Stimulated activated effector memory CD8-positive, alpha-beta T cell treated with anti-CD3 and anti-CD28 coated beads, Interleukin-12 subunit alpha, Interleukin-12 subunit beta, amount 100 ng/mL, for 72 hours (primary cell): ENCODE measurements around the gene MOSPD2.

Experiments
- ATAC-seq: fragments of 150-1000 bp; cut with Tn5 transposase; 2 replicates; pipeline ENCODE4 v1.10.0; 2021
- DNase-seq, 2 donors: peaks; one replicate each; pipeline ENCODE4 v3.0.0; 2021 to 2022; ENCODE audit warnings: low spot score in 2 of 2
- H3K27ac Mint-ChIP-seq: one replicate; pipeline ENCODE4 v1.8.0; 2022; ENCODE audit warnings: mild to moderate bottlenecking, mixed read lengths
- H3K36me3 Mint-ChIP-seq: one replicate; pipeline ENCODE4 v1.8.0; 2022; ENCODE audit warnings: mild to moderate bottlenecking, mixed read lengths
- H3K4me1 Mint-ChIP-seq: one replicate; pipeline ENCODE4 v1.8.0; 2022; ENCODE audit warnings: mixed read lengths
- H3K4me3 Mint-ChIP-seq: one replicate; pipeline ENCODE4 v1.8.0; 2022; ENCODE audit warnings: mild to moderate bottlenecking, mixed read lengths
- H3K9me3 Mint-ChIP-seq: one replicate; pipeline ENCODE4 v1.8.0; 2022; ENCODE audit warnings: mixed read lengths

The MOSPD2 gene

GRCh38 chrX:14932136-14932535 is 58.9 kb downstream of the MOSPD2 start:
- ATAC-seq (no peak), DNase-seq (no peak)
- H3K4me1 Mint-ChIP-seq = peaks cover 6% of the 10 kb centered on the region
- no peaks in the 10 kb centered on the region for H3K9me3 Mint-ChIP-seq
- no peak overlapping the region for H3K27ac Mint-ChIP-seq
- no peak overlapping the region for H3K4me3 Mint-ChIP-seq
- no peaks in the 10 kb centered on the region for H3K36me3 Mint-ChIP-seq

DNA sequence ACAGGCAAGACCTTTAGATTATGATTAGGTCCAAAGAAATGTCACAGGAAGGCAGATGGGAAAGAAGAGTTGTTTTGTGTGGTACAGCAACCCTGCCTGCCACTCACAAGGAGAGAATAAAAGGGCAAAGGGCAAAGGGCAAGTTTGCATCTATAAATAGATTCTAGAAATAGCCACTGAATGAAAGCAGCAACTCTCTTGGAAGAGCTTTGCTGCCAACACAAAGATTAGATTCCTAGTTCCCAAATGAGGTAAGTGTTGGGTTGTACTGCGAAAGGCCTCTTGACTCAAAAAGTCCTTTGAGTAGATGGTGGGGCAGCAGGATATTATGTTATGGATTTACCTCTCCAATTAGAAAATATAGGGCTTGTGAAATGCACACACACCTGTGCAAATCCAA is 61.2 kb downstream of the MOSPD2 start:
- no peaks in the 10 kb centered on the region for H3K9me3 Mint-ChIP-seq
- peaks cover 12% of the 10 kb centered on the region for H3K4me1 Mint-ChIP-seq
- no peak overlapping the region for H3K4me3 Mint-ChIP-seq
- no peak for ATAC-seq
- H3K27ac Mint-ChIP-seq = no peak overlapping the region
- no peaks in the 10 kb centered on the region for H3K36me3 Mint-ChIP-seq
- DNase-seq = no peak

GRCh38 chrX:14936561-14936960 is 63.3 kb downstream of the MOSPD2 start:
- H3K36me3 Mint-ChIP-seq = no peaks in the 10 kb centered on the region
- no peak for ATAC-seq
- H3K27ac Mint-ChIP-seq = no peak overlapping the region
- no peak overlapping the region for H3K4me3 Mint-ChIP-seq
- peaks cover 12% of the 10 kb centered on the region for H3K4me1 Mint-ChIP-seq
- H3K9me3 Mint-ChIP-seq = no peaks in the 10 kb centered on the region
- DNase-seq = no peak

- no peaks in the 10 kb centered on the region for H3K36me3 Mint-ChIP-seq
- no peak for ATAC-seq
- H3K4me3 Mint-ChIP-seq = no peak overlapping the region
- no peak for DNase-seq
- H3K27ac Mint-ChIP-seq = no peak overlapping the region
- no peaks in the 10 kb centered on the region for H3K9me3 Mint-ChIP-seq
- H3K4me1 Mint-ChIP-seq = peaks cover 12% of the 10 kb centered on the region
Observed at GRCh38 chrX:14939644-14940043, 66.4 kb downstream of the MOSPD2 start.

DNA sequence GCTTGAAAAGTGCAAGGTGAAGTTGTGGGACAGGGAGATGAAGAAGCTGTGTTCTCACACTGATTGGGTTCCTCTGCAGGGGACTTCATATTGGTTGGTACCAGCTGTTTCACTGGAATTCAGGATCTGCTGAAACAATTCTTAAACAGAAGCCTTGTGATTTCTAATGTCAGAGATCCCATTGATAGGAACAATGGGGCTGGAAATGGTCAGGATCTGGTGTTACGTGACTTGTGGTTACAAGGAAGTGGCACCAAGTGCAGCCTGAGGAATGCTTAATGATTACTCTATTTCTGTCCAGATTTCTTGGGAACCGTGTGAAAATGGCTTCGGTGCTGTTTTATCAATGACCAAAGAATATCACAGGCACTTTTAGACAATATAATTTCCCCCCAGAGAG is 68.1 kb downstream of the MOSPD2 start:
- no peak overlapping the region for H3K27ac Mint-ChIP-seq
- H3K9me3 Mint-ChIP-seq = no peaks in the 10 kb centered on the region
- no peaks in the 10 kb centered on the region for H3K36me3 Mint-ChIP-seq
- no peak for DNase-seq
- ATAC-seq = no peak
- H3K4me1 Mint-ChIP-seq = peaks cover 12% of the 10 kb centered on the region
- no peak overlapping the region for H3K4me3 Mint-ChIP-seq

DNA sequence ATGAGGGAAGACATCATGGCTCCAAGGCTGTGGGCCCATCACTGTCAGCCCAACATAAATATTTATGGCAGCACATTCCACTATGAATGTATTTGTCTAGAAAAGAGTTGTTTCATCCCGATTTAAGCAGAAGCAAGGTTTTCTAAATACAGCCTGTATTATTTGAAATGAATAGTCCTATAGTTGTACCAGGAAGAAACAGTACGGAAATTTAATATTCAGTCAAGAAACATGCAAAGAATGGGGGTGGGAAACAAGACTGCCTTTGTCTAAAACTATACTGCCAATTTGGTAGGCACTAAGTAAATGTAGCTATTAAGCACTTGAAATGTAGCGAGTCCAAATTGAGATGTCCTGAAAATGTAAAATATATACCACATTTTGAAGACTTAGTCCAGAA is 69.1 kb downstream of the MOSPD2 start:
- DNase-seq = no peak
- no peak overlapping the region for H3K27ac Mint-ChIP-seq
- H3K9me3 Mint-ChIP-seq = no peaks in the 10 kb centered on the region
- peaks cover 6% of the 10 kb centered on the region for H3K4me1 Mint-ChIP-seq
- ATAC-seq = no peak
- no peak overlapping the region for H3K4me3 Mint-ChIP-seq
- H3K36me3 Mint-ChIP-seq = no peaks in the 10 kb centered on the region

GRCh38 chrX:14943962-14944361 is 70.7 kb downstream of the MOSPD2 start:
- ATAC-seq (no peak), DNase-seq (no peak)
- no peaks in the 10 kb centered on the region for H3K4me1 Mint-ChIP-seq
- H3K36me3 Mint-ChIP-seq = no peaks in the 10 kb centered on the region
- H3K9me3 Mint-ChIP-seq = no peaks in the 10 kb centered on the region
- H3K27ac Mint-ChIP-seq = no peak overlapping the region
- H3K4me3 Mint-ChIP-seq = no peak overlapping the region

GRCh38 chrX:14946606-14947155 is 73.5 kb downstream of the MOSPD2 start:
- Mint-ChIP-seq H3K9me3 (no peaks in the 10 kb centered on the region), H3K27ac (no peak overlapping the region), H3K4me3 (no peak overlapping the region), H3K4me1 (no peaks in the 10 kb centered on the region), H3K36me3 (no peaks in the 10 kb centered on the region)
- no peak for ATAC-seq
- DNase-seq = no peak

DNA sequence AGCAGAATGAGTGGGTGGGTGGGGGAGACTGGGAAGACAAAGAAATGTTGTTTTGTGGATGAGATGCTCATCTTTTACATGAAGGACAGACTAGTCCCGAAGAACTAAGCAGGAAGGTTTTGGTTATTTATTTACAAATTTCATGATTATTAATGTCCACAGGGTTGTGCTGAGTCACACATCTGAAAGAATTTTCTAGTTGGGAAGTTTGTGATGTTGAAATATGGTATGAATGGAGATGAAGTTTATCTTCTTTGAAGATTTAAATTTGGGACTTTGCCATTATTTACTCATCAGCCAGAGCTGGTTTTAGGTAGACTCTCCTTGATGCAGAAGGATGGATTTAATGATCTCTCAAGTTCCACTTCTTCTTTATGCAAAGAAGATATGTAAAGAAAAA is 75.5 kb downstream of the MOSPD2 start:
- ATAC-seq (no peak), DNase-seq (no peak)
- no peak overlapping the region for H3K27ac Mint-ChIP-seq
- no peaks in the 10 kb centered on the region for H3K9me3 Mint-ChIP-seq
- H3K36me3 Mint-ChIP-seq = no peaks in the 10 kb centered on the region
- H3K4me1 Mint-ChIP-seq = no peaks in the 10 kb centered on the region
- H3K4me3 Mint-ChIP-seq = no peak overlapping the region

GRCh38 chrX:14956813-14957582 is 83.8 kb downstream of the MOSPD2 start:
- no peak for ATAC-seq
- no peaks in the 10 kb centered on the region for H3K4me1 Mint-ChIP-seq
- no peaks in the 10 kb centered on the region for H3K36me3 Mint-ChIP-seq

DNA sequence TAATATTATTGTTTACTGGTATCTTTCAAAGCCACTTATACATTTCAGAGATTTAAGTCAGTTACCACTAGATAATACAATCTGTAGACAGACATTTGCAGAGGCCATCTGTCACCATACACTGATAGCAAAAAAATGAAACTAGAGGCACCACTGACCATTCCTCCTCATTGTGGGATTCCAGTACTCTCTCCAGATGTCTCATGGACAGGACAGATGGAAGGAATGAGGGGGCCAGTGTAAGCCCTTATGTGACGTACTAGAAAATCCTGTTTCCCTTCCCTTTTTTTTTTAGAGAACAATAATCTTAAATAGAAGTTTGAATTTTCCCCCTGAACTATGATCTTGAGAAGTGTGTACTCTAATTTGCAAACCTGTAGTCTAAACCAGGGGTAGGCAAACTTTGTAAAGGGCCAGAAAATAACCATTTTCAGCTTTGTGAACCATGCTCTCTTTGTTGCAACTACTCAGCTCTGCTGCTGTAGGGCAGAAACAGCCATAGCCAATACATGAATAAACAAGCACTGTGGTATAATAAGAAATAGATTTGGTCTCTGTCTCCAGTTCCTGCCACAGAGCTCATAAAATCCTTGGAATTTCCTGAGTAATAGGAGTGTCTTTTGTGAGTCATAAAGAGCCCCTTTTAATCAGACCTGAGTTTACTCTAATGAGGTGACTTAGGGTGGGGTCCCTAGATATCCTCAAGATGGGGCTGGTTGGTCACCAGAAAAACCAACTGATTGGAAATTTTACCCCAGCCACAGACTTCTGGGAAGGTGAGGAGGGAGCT is 90.4 kb downstream of the MOSPD2 start:
- H3K4me1 Mint-ChIP-seq = no peaks in the 10 kb centered on the region
- H3K4me3 Mint-ChIP-seq = no peak overlapping the region
- H3K9me3 Mint-ChIP-seq = no peaks in the 10 kb centered on the region
- H3K36me3 Mint-ChIP-seq = no peaks in the 10 kb centered on the region
- DNase-seq (no peak), ATAC-seq (no peak)
- no peak overlapping the region for H3K27ac Mint-ChIP-seq

More at GRCh38 chrX:14956813-14957582, 83.8 kb downstream of the MOSPD2 start:
- no peak overlapping the region for H3K27ac Mint-ChIP-seq
- H3K9me3 Mint-ChIP-seq = no peaks in the 10 kb centered on the region
- DNase-seq = no peak
- H3K4me3 Mint-ChIP-seq = no peak overlapping the region

DNA sequence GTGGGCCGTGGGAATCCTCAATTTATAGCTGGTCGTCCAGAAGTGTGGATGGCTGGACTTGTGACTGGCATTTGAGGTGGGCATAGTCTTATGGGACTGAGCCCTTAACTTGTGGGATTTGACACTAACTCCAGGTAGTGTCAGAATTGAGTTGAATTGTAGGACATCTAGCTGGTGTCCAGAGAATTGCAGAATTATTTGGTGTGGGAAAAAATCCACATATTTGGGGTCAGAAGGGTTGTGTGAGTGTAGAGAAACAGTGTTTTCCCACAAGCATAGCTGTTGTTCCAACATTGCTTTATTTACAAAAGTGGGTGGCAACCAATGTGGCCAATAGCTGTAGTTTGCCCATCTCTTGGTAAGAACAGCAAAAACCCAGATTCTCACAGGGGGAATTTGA is 91.3 kb downstream of the MOSPD2 start:
- DNase-seq = no peak
- ATAC-seq = no peak
- Mint-ChIP-seq H3K4me3 (no peak overlapping the region), H3K36me3 (no peaks in the 10 kb centered on the region), H3K4me1 (no peaks in the 10 kb centered on the region), H3K27ac (no peak overlapping the region), H3K9me3 (no peaks in the 10 kb centered on the region)
